CD8-positive, alpha-beta memory T cell (primary cell): ENCODE data around the gene FAM83G. TPM values are rescaled to one million over a fixed set of nuclear protein-coding genes. Genes with fewer than 3 reads are reported as not detected.
A peak's percentile ranks its signal among the peaks of the same experiment; 100 is the strongest.

Experiments
- CTCF ChIA-PET: fragments of 350-600 bp; sonication (Branson Sonifier 250); formaldehyde crosslinking; loops from one replicate; lab custom pipeline; 2021; ENCODE audit warnings: antibody characterized with exemption; lab: Charles Lee
- POLR2A ChIA-PET: fragments of 350-600 bp; sonication (Branson Sonifier 250); formaldehyde crosslinking; loops from one replicate; lab custom pipeline; 2021; ENCODE audit warnings: antibody characterized with exemption; lab: Charles Lee
- DNase-seq, 5 donors: peaks; one replicate each; pipeline versions ENCODE4 v3.0.0 to v3.0.0-alpha.2; 2020 to 2022; ENCODE audit warnings: mixed read lengths in 1 of 5
- H3K27ac ChIP-seq: one replicate; pipeline ENCODE4 v1.7.0; 2013; ENCODE audit warnings: low read depth, mild to moderate bottlenecking, low read length, moderate library complexity
- H3K27me3 ChIP-seq: 2 replicates; pipeline ENCODE4 v1.7.0; 2013; ENCODE audit warnings: low read length, mild to moderate bottlenecking; ENCODE audit not compliant: insufficient read depth, poor library complexity, severe bottlenecking
- H3K36me3 ChIP-seq: 2 replicates; pipeline ENCODE4 v1.7.0; 2013; ENCODE audit warnings: mild to moderate bottlenecking, low read length, moderate library complexity; ENCODE audit not compliant: insufficient read depth
- H3K4me1 ChIP-seq: 2 replicates; pipeline ENCODE4 v1.7.0; 2013; ENCODE audit warnings: mild to moderate bottlenecking, low read length, moderate library complexity; ENCODE audit not compliant: insufficient read depth
- H3K4me3 ChIP-seq: 2 replicates; pipeline ENCODE4 v1.7.0; 2013; ENCODE audit warnings: mild to moderate bottlenecking, low read length
- H3K9me3 ChIP-seq: 2 replicates; pipeline ENCODE4 v1.7.0; 2013; ENCODE audit warnings: mild to moderate bottlenecking, low read length
- H3K27ac Mint-ChIP-seq, 8 donors: one replicate each; pipeline ENCODE4 v1.8.0; 2020 to 2021; ENCODE audit warnings: mixed read lengths in 8 of 8, mild to moderate bottlenecking in 6 of 8, inconsistent platforms in 3 of 8, moderate library complexity in 3 of 8
- H3K27me3 Mint-ChIP-seq, 2 donors: one replicate each; pipeline ENCODE4 v1.8.0; 2020 to 2021; ENCODE audit warnings: mixed read lengths in 2 of 2, mild to moderate bottlenecking in 1 of 2, moderate library complexity in 1 of 2
- H3K36me3 Mint-ChIP-seq, 3 donors: one replicate each; pipeline ENCODE4 v1.8.0; 2020 to 2021; ENCODE audit warnings: mixed read lengths in 3 of 3, inconsistent platforms in 1 of 3, mild to moderate bottlenecking in 1 of 3
- H3K4me1 Mint-ChIP-seq, 3 donors: one replicate each; pipeline ENCODE4 v1.8.0; 2020 to 2021; ENCODE audit warnings: mixed read lengths in 3 of 3, inconsistent platforms in 1 of 3, mild to moderate bottlenecking in 1 of 3
- H3K4me3 Mint-ChIP-seq, 7 donors: one replicate each; pipeline ENCODE4 v1.8.0; 2020 to 2021; ENCODE audit warnings: mixed read lengths in 7 of 7, mild to moderate bottlenecking in 6 of 7, moderate library complexity in 4 of 7, inconsistent platforms in 2 of 7
- H3K9me3 Mint-ChIP-seq, 5 donors: one replicate each; pipeline ENCODE4 v1.8.0; 2020 to 2022; ENCODE audit warnings: mixed read lengths in 5 of 5, mild to moderate bottlenecking in 3 of 5, moderate library complexity in 2 of 5, inconsistent platforms in 1 of 5
- polyA plus RNA-seq: library from polyadenylated mRNA; unstranded; fragments of 300-500 nt; fragmentation: Illumina TruSeq; gene quantifications from one replicate; pipeline ENCODE4 v1.2.3, GENCODE V29; 2021
- total RNA-seq, 2 experiments: library from RNA; stranded (reverse); gene quantifications; one replicate each; pipeline ENCODE4 v1.2.3, GENCODE V29; 2021

FAM83G gene
- total and polyA plus RNA-seq, 3 experiments from 2014 or later = 7.3 to 14.6 (median 13.1) TPM

GRCh38 chr17:18987230-18987610 lies 17.3 kb downstream of the FAM83G start:
- Mint-ChIP-seq H3K27me3 (no peaks in the 10 kb centered on the region), H3K9me3 (no peaks in the 10 kb centered on the region), H3K27ac (peak overlapping the region in 2 of 8 donors; percentile 4 to 46), H3K4me1 (peaks cover 14 to 24% (median 20%) of the 10 kb centered on the region in 3 donors), H3K4me3 (no peak overlapping the region), H3K36me3 (peaks cover 0 to 37% (median 2%) of the 10 kb centered on the region in 3 donors)
- DNase-seq = no peak
- H3K4me3 ChIP-seq = no peak overlapping the region
- peaks cover 3% of the 10 kb centered on the region for H3K4me1 ChIP-seq
- no peak overlapping the region for H3K27ac ChIP-seq
- H3K27me3 ChIP-seq = no peaks in the 10 kb centered on the region
- H3K36me3 ChIP-seq = peaks cover 7% of the 10 kb centered on the region
- ChIA-PET CTCF (no interaction called here), POLR2A (no interaction called here)
- no peaks in the 10 kb centered on the region for H3K9me3 ChIP-seq

- H3K9me3 Mint-ChIP-seq = no peaks in the 10 kb centered on the region
- no peaks in the 10 kb centered on the region for H3K4me1 ChIP-seq
- no peak overlapping the region for H3K27ac Mint-ChIP-seq
- H3K9me3 ChIP-seq = no peaks in the 10 kb centered on the region
- peaks cover 7% of the 10 kb centered on the region for H3K36me3 ChIP-seq
- no peaks in the 10 kb centered on the region for H3K27me3 ChIP-seq
- no peak overlapping the region for H3K4me3 Mint-ChIP-seq
- H3K36me3 Mint-ChIP-seq = peaks cover 0 to 37% (median 2%) of the 10 kb centered on the region in 3 donors
- ChIA-PET POLR2A (no interaction called here), CTCF (no interaction called here)
- peaks cover 11 to 20% (median 18%) of the 10 kb centered on the region in 3 donors for H3K4me1 Mint-ChIP-seq
- no peak overlapping the region for H3K27ac ChIP-seq
- H3K27me3 Mint-ChIP-seq = no peaks in the 10 kb centered on the region
- H3K4me3 ChIP-seq = no peak overlapping the region
- no peak for DNase-seq
Measured at GRCh38 chr17:18986541-18987229, 17.9 kb downstream of the FAM83G start.

- no peaks in the 10 kb centered on the region for H3K9me3 ChIP-seq
- peaks cover 0 to 43% (median 2%) of the 10 kb centered on the region in 3 donors for H3K36me3 Mint-ChIP-seq
- no peaks in the 10 kb centered on the region for H3K4me1 ChIP-seq
- H3K27ac Mint-ChIP-seq = no peak overlapping the region
- DNase-seq = no peak
- CTCF ChIA-PET = interaction anchor here (1.3 kb wide), 1 partner anchor 24 kb away, joined by 3 read pairs; no protein-coding TSS in a partner anchor
- no peaks in the 10 kb centered on the region for H3K27me3 ChIP-seq
- H3K4me1 Mint-ChIP-seq = peaks cover 11 to 13% (median 12%) of the 10 kb centered on the region in 3 donors
- no peak overlapping the region for H3K27ac ChIP-seq
- H3K36me3 ChIP-seq = peaks cover 7% of the 10 kb centered on the region
- POLR2A ChIA-PET = no interaction called here
- no peaks in the 10 kb centered on the region for H3K9me3 Mint-ChIP-seq
- no peak overlapping the region for H3K4me3 ChIP-seq
- no peak overlapping the region for H3K4me3 Mint-ChIP-seq
- no peaks in the 10 kb centered on the region for H3K27me3 Mint-ChIP-seq
Measured at GRCh38 chr17:18985475-18985874, 19.1 kb downstream of the FAM83G start.

GRCh38 chr17:18984273-18985114 lies 20.1 kb downstream of the FAM83G start:
- H3K27me3 Mint-ChIP-seq = no peaks in the 10 kb centered on the region
- no peaks in the 10 kb centered on the region for H3K27me3 ChIP-seq
- H3K4me3 Mint-ChIP-seq = no peak overlapping the region
- ChIA-PET CTCF (no interaction called here), POLR2A (no interaction called here)
- peaks cover 0 to 48% (median 2%) of the 10 kb centered on the region in 3 donors for H3K36me3 Mint-ChIP-seq
- no peaks in the 10 kb centered on the region for H3K4me1 ChIP-seq
- peaks cover 7% of the 10 kb centered on the region for H3K36me3 ChIP-seq
- H3K4me1 Mint-ChIP-seq = peaks cover 11 to 13% (median 12%) of the 10 kb centered on the region in 3 donors
- no peak for DNase-seq
- no peaks in the 10 kb centered on the region for H3K9me3 ChIP-seq
- H3K27ac Mint-ChIP-seq = no peak overlapping the region
- no peaks in the 10 kb centered on the region for H3K9me3 Mint-ChIP-seq
- no peak overlapping the region for H3K4me3 ChIP-seq
- no peak overlapping the region for H3K27ac ChIP-seq

GRCh38 chr17:18981642-18982424 lies 22.7 kb downstream of the FAM83G start:
- no peaks in the 10 kb centered on the region for H3K27me3 ChIP-seq
- H3K9me3 ChIP-seq = no peaks in the 10 kb centered on the region
- no peak overlapping the region for H3K4me3 ChIP-seq
- CTCF ChIA-PET = interaction anchor here (1.8 kb wide), 1 partner anchor 21 kb away, joined by 7 read pairs; no protein-coding TSS in a partner anchor
- no peaks in the 10 kb centered on the region for H3K9me3 Mint-ChIP-seq
- H3K4me3 Mint-ChIP-seq = no peak overlapping the region
- H3K4me1 ChIP-seq = no peaks in the 10 kb centered on the region
- H3K27me3 Mint-ChIP-seq = no peaks in the 10 kb centered on the region
- no peak overlapping the region for H3K27ac Mint-ChIP-seq
- no peaks in the 10 kb centered on the region for H3K36me3 ChIP-seq
- POLR2A ChIA-PET = no interaction called here
- H3K4me1 Mint-ChIP-seq = peaks cover 0 to 1% (median 0%) of the 10 kb centered on the region in 3 donors
- peaks cover 0 to 59% (median 2%) of the 10 kb centered on the region in 3 donors for H3K36me3 Mint-ChIP-seq
- no peak for DNase-seq
- no peak overlapping the region for H3K27ac ChIP-seq

GRCh38 chr17:18981335-18981641 lies 23.3 kb downstream of the FAM83G start:
- H3K36me3 Mint-ChIP-seq = peaks cover 0 to 64% (median 2%) of the 10 kb centered on the region in 3 donors
- no peaks in the 10 kb centered on the region for H3K36me3 ChIP-seq
- no peak overlapping the region for H3K4me3 ChIP-seq
- H3K27ac ChIP-seq = no peak overlapping the region
- H3K4me3 Mint-ChIP-seq = no peak overlapping the region
- POLR2A ChIA-PET = no interaction called here
- no peaks in the 10 kb centered on the region for H3K27me3 ChIP-seq
- no peak overlapping the region for H3K27ac Mint-ChIP-seq
- H3K9me3 ChIP-seq = no peaks in the 10 kb centered on the region
- DNase-seq = no peak
- CTCF ChIA-PET = no interaction called here
- H3K9me3 Mint-ChIP-seq = no peaks in the 10 kb centered on the region
- no peaks in the 10 kb centered on the region for H3K27me3 Mint-ChIP-seq
- H3K4me1 ChIP-seq = no peaks in the 10 kb centered on the region
- H3K4me1 Mint-ChIP-seq = no peaks in the 10 kb centered on the region

GRCh38 chr17:18980682-18981334 lies 23.8 kb downstream of the FAM83G start:
- H3K27me3 ChIP-seq = no peaks in the 10 kb centered on the region
- no peak overlapping the region for H3K27ac ChIP-seq
- no peaks in the 10 kb centered on the region for H3K4me1 ChIP-seq
- Mint-ChIP-seq H3K27me3 (no peaks in the 10 kb centered on the region), H3K9me3 (no peaks in the 10 kb centered on the region), H3K27ac (peak overlapping the region in 1 of 8 donors; percentile 73), H3K4me1 (no peaks in the 10 kb centered on the region), H3K4me3 (no peak overlapping the region), H3K36me3 (peaks cover 0 to 61% (median 2%) of the 10 kb centered on the region in 3 donors)
- H3K36me3 ChIP-seq = no peaks in the 10 kb centered on the region
- no peaks in the 10 kb centered on the region for H3K9me3 ChIP-seq
- ChIA-PET POLR2A (no interaction called here), CTCF (no interaction called here)
- DNase-seq = no peak
- no peak overlapping the region for H3K4me3 ChIP-seq
